Breast epithelium (tissue), 4 donors: ENCODE measurements around the gene PABPC1L. TPM values are rescaled to one million over a fixed set of nuclear protein-coding genes. Genes with fewer than 3 reads are reported as not detected.
"Not testable (repeated sequence)": the region's sequence is repeated elsewhere in the genome, so short reads cannot be mapped to it uniquely, and the experiment has no call there.

ENCODE experiments used
- DNase-seq, 2 donors: peaks; one replicate each; pipeline ENCODE4 v3.0.0-alpha.2; 2019; ENCODE audit warnings: low spot score in 2 of 2
- H3K27ac ChIP-seq, 2 donors: fragments of 200-600 bp; sonication (generic) in 1 of 2; one replicate each; pipeline ENCODE4 v1.5.1; 2016 to 2019; ENCODE audit warnings: mild to moderate bottlenecking in 1 of 2
- H3K27me3 ChIP-seq, 2 donors: fragments of 200-600 bp; sonication (generic) in 1 of 2; one replicate each; pipeline versions ENCODE4 v1.5.1 to v1.6.0; 2017 to 2019; ENCODE audit warnings: control low read depth in 1 of 2, mild to moderate bottlenecking in 1 of 2
- H3K36me3 ChIP-seq: fragments of 200-600 bp; one replicate; pipeline ENCODE4 v1.5.1; 2019
- H3K4me1 ChIP-seq, 2 donors: fragments of 200-600 bp; sonication (generic); one replicate each; pipeline ENCODE4 v1.5.1; 2016 to 2019; ENCODE audit warnings: control low read depth in 1 of 2
- H3K4me3 ChIP-seq, 3 donors: fragments of 200-600 bp; sonication (generic); 1 replicate in 2 of 3; 2 replicates in 1 of 3; pipeline ENCODE4 v1.5.1; 2016 to 2019; ENCODE audit warnings: mild to moderate bottlenecking in 3 of 3, moderate library complexity in 2 of 3
- H3K9me3 ChIP-seq, 2 donors: fragments of 200-600 bp; sonication (generic) in 1 of 2; one replicate each; pipeline ENCODE4 v1.5.1; 2016 to 2019; ENCODE audit warnings: control low read depth in 1 of 2
- CTCF ChIP-seq, 3 donors: fragments of 450-650 bp; IDR thresholded peaks; one replicate each; pipeline ENCODE4 v1.5.1; 2016 to 2017; ENCODE audit warnings: antibody characterized with exemption in 3 of 3, mild to moderate bottlenecking in 3 of 3, moderate library complexity in 3 of 3
- POLR2A ChIP-seq: fragments of 450-650 bp; IDR thresholded peaks from one replicate; pipeline ENCODE4 v1.6.1; 2016; ENCODE audit warnings: antibody characterized with exemption, mild to moderate bottlenecking, moderate library complexity
- POLR2AphosphoS5 ChIP-seq, 3 donors: sonication (generic); formaldehyde crosslinking; IDR thresholded peaks; one replicate each; pipeline ENCODE4 v1.6.1; 2017; ENCODE audit warnings: antibody characterized with exemption in 3 of 3
- intact Hi-C: fragments of 100-400 bp; cut with DNase I; formaldehyde crosslinking; loops from one replicate; pipeline ENCODE4 v1.15.1; 2023; ENCODE audit warnings: low total_unique reads
- total RNA-seq, 3 donors: library from RNA; depleted of rRNA; stranded (reverse); fragments of >200 nt; gene quantifications; one replicate each; pipeline ENCODE4 v1.1.0, GENCODE V29; 2016

The PABPC1L gene
- total RNA-seq, 3 donors from 2014 or later = 6.9 to 55.3 (median 28.8) TPM

- intact Hi-C loops = loop anchor here (5.0 to 10.0 kb wide), 2 partner anchors 117 to 185 kb away; no protein-coding TSS in a partner anchor
- no peaks in the 10 kb centered on the region for H3K27me3 ChIP-seq
- DNase-seq = no peak
- no peaks in the 10 kb centered on the region for H3K4me1 ChIP-seq
- no peak for TF ChIP-seq POLR2A
- TF ChIP-seq CTCF (IDR thresholded peaks at IDR 0.05) = no peak
- TF ChIP-seq POLR2AphosphoS5 (IDR thresholded peaks at IDR 0.05) = no peak
- H3K36me3 ChIP-seq = no peaks in the 10 kb centered on the region
- no peak overlapping the region for H3K27ac ChIP-seq
- H3K4me3 ChIP-seq = no peak overlapping the region
- no peaks in the 10 kb centered on the region for H3K9me3 ChIP-seq
These were observed 40.4 kb upstream of the PABPC1L start for GRCh38 chr20:44869471-44869870.

GRCh38 chr20:44882360-44882759 lies 27.5 kb upstream of the PABPC1L start:
- DNase-seq, H3K9me3 ChIP-seq, intact Hi-C loops, H3K27ac ChIP-seq, H3K27me3 ChIP-seq, H3K36me3 ChIP-seq, H3K4me1 ChIP-seq, H3K4me3 ChIP-seq: not testable (repeated sequence)

DNA sequence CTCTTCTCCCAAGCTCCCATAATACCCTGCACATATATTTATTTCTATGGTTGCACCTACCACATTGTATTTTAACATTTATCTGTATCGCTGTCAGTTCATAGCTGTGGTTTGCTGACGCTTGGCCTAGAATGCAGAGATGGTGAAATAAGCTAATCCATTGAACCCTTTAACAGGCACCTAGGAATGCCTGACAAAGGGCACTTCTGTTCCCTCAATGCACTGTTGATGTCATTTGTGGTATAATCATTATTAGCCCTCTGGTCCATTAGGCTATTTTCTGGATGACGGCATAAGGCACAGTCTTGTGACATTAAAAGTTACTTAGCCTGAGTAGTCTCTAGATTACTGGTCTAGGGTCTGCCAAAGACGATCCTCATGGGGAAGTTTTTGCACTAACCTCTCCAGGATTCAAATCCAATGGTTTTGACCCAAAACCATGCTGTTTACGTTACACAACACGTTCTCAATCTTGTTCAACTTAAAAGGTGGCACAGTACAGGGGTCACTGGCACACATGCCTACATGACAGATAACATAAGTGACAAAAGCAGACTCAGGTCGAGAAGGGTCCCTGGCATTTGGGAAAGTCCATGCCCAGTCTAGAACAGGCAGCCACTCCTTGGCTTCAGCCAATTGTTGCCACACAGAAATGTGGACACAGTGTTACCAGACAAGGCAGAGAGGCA lies 26.5 kb upstream of the PABPC1L start:
- TF ChIP-seq POLR2A = no peak
- TF ChIP-seq CTCF (IDR thresholded peaks at IDR 0.05) = no peak
- TF ChIP-seq POLR2AphosphoS5 (IDR thresholded peaks at IDR 0.05) = no peak
- no peaks in the 10 kb centered on the region for H3K9me3 ChIP-seq
- H3K36me3 ChIP-seq = no peaks in the 10 kb centered on the region
- intact Hi-C loops = no loop called here
- no peak for DNase-seq
- no peak overlapping the region for H3K27ac ChIP-seq
- H3K4me1 ChIP-seq = peaks cover 0 to 13% of the 10 kb centered on the region in 2 donors
- no peaks in the 10 kb centered on the region for H3K27me3 ChIP-seq
- no peak overlapping the region for H3K4me3 ChIP-seq

- no peak for DNase-seq
- Histone ChIP-seq H3K4me1 (peaks cover 0 to 13% of the 10 kb centered on the region in 2 donors), H3K27me3 (no peaks in the 10 kb centered on the region), H3K4me3 (peak overlapping the region; percentile 96 to 98 (median 97)), H3K9me3 (no peaks in the 10 kb centered on the region), H3K27ac (peak overlapping the region; percentile 97 to 98), H3K36me3 (no peaks in the 10 kb centered on the region)
- TF ChIP-seq POLR2A = no peak
- no peak for TF ChIP-seq POLR2AphosphoS5 (IDR thresholded peaks at IDR 0.05)
- TF ChIP-seq CTCF (IDR thresholded peaks at IDR 0.05) = no peak
- intact Hi-C loops = loop anchor here (5.0 kb wide), 1 partner anchor 673 kb away; the partner anchor contains the start of gene OSER1
These were observed 24.9 kb upstream of the PABPC1L start for GRCh38 chr20:44884907-44885391.

GRCh38 chr20:44885392-44886265 lies 24.2 kb upstream of the PABPC1L start, which contains the start of gene YWHAB:
Gene YWHAB (plus strand): TSS chr20:44885705. CDS start chr20:44901534, 15,829 bp downstream.
- TF ChIP-seq CTCF (IDR thresholded peaks at IDR 0.05) (peak in 1 of 3 donors; percentile 25), POLR2A (peak; percentile 75), POLR2AphosphoS5 (IDR thresholded peaks at IDR 0.05) (peak; percentile 74 to 89 (median 84))
- H3K4me1 ChIP-seq = peaks cover 0 to 13% of the 10 kb centered on the region in 2 donors
- peak within 1 kb of the TSS; percentile 97 to 98 for H3K27ac ChIP-seq
- no peaks in the 10 kb centered on the region for H3K36me3 ChIP-seq
- intact Hi-C loops = loop anchor here (5.0 kb wide), 1 partner anchor 673 kb away; the partner anchor contains the start of gene OSER1
- peak; percentile 98 for DNase-seq
- H3K27me3 ChIP-seq = no peaks in the 10 kb centered on the region
- H3K4me3 ChIP-seq = peak within 1 kb of the TSS; percentile 96 to 98 (median 97)
- H3K9me3 ChIP-seq = no peaks in the 10 kb centered on the region
